SK-N-SH (cell line): ENCODE data around the gene LRRC8C. TPM values are rescaled to one million over a fixed set of nuclear protein-coding genes. Genes with fewer than 3 reads are reported as not detected.
"Not testable (repeated sequence)": the region's sequence is repeated elsewhere in the genome, so short reads cannot be mapped to it uniquely, and the experiment has no call there.

Experiments
- CTCF ChIA-PET: fragments of 300-600, 350-600 bp; formaldehyde crosslinking; extraction: SDS; loops from one replicate; lab custom pipeline; 2021; lab: Yijun Ruan, JAX
- POLR2A ChIA-PET: fragments of 350-600 bp; sonication (Branson Sonifier 250); formaldehyde crosslinking; extraction: SDS; loops from one replicate; lab custom pipeline; 2020; ENCODE audit warnings: antibody characterized with exemption, inconsistent platforms; lab: Yijun Ruan, JAX
- DNase-seq: peaks from one replicate; pipeline ENCODE4 v3.0.0; 2012
- H2AFZ ChIP-seq: fragments of 200-600 bp; sonication (generic); 2 replicates; pipeline ENCODE4 v1.8.1; 2016; ENCODE audit warnings: antibody characterized with exemption, mild to moderate bottlenecking, low read depth
- H3F3A ChIP-seq: fragments of 200-600 bp; sonication (generic); replicated peaks from 2 replicates; pipeline ENCODE3; 2016; ENCODE audit warnings: antibody characterized with exemption, mild to moderate bottlenecking; ENCODE audit not compliant: insufficient read depth
- H3K27ac ChIP-seq, 2 experiments: fragments of 200-500 bp in 1 of 2; fragments of 200-600 bp in 1 of 2; sonication (Bioruptor generic) in 1 of 2; sonication (generic), shearing (Covaris generic) in 1 of 2; 2 replicates each; pipeline versions ENCODE4 v1.5.1 to v1.6.1; 2014 to 2016; ENCODE audit warnings: low read depth in 2 of 2, inconsistent platforms in 1 of 2, low read length in 1 of 2, mild to moderate bottlenecking in 1 of 2, mixed read lengths in 1 of 2
- H3K27me3 ChIP-seq: fragments of 200-600 bp; sonication (generic), shearing (Covaris generic); 2 replicates; pipeline ENCODE4 v1.6.1; 2016; ENCODE audit warnings: mixed run types; ENCODE audit not compliant: insufficient read depth
- H3K36me3 ChIP-seq, 2 experiments: fragments of 200-500 bp in 1 of 2; fragments of 200-600 bp in 1 of 2; sonication (Bioruptor generic) in 1 of 2; sonication (generic) in 1 of 2; replicated peaks in 1 of 2; 2 replicates each; pipeline versions ENCODE3 to v1.5.1; 2014 to 2016; ENCODE audit warnings: low read length in 1 of 2, mild to moderate bottlenecking in 1 of 2; ENCODE audit not compliant: insufficient read depth in 2 of 2, control insufficient read depth in 1 of 2
- H3K4me1 ChIP-seq, 2 experiments: fragments of 200-500 bp in 1 of 2; fragments of 200-600 bp in 1 of 2; sonication (Bioruptor generic) in 1 of 2; sonication (generic), shearing (Covaris generic) in 1 of 2; 2 replicates each; pipeline versions ENCODE4 v1.5.1 to v1.6.1; 2014 to 2016; ENCODE audit warnings: low read depth in 1 of 2, low read length in 1 of 2, mixed run types in 1 of 2; ENCODE audit not compliant: insufficient read depth in 2 of 2, control insufficient read depth in 1 of 2
- H3K4me2 ChIP-seq: fragments of 200-600 bp; sonication (generic), shearing (Covaris generic); 2 replicates; pipeline ENCODE4 v1.6.1; 2017; ENCODE audit warnings: mixed run types
- H3K4me3 ChIP-seq, 2 experiments: fragments of 200-500 bp in 1 of 2; fragments of 200-600 bp in 1 of 2; sonication (Bioruptor generic) in 1 of 2; sonication (generic), shearing (Covaris generic) in 1 of 2; 2 replicates each; pipeline versions ENCODE4 v1.5.1 to v1.8.1; 2014 to 2016; ENCODE audit warnings: low read depth in 2 of 2, inconsistent platforms in 1 of 2, low read length in 1 of 2, mild to moderate bottlenecking in 1 of 2, mixed read lengths in 1 of 2, moderate library complexity in 1 of 2
- H3K79me2 ChIP-seq: fragments of 200-600 bp; sonication (generic); 2 replicates; pipeline ENCODE4 v1.8.1; 2017; ENCODE audit warnings: mild to moderate bottlenecking; ENCODE audit not compliant: insufficient read depth
- H3K9ac ChIP-seq: fragments of 200-600 bp; sonication (generic); 2 replicates; pipeline ENCODE4 v1.6.1; 2017; ENCODE audit warnings: mixed run types
- H3K9me2 ChIP-seq: fragments of 200-600 bp; sonication (generic); 2 replicates; pipeline ENCODE4 v1.6.1; 2017; ENCODE audit warnings: mixed run types
- H3K9me3 ChIP-seq: fragments of 200-600 bp; sonication (generic); 2 replicates; pipeline ENCODE4 v1.6.1; 2017; ENCODE audit warnings: mixed run types, mild to moderate bottlenecking, moderate library complexity
- H4K20me1 ChIP-seq: fragments of 200-600 bp; sonication (generic); 2 replicates; pipeline ENCODE4 v1.6.1; 2017; ENCODE audit warnings: mild to moderate bottlenecking, mixed run types; ENCODE audit not compliant: insufficient read depth
- FOSL2 ChIP-seq: IDR thresholded peaks from 2 replicates; pipeline ENCODE4 v1.4.0; 2012; ENCODE audit warnings: low read depth, mild to moderate bottlenecking, moderate library complexity, borderline replicate concordance
- FOXJ3 ChIP-seq: sonication (generic); formaldehyde crosslinking; IDR thresholded peaks from 2 replicates; pipeline ENCODE4 v1.5.1; 2020; ENCODE audit warnings: mild to moderate bottlenecking, missing genetic modification reagents
- FOXM1 ChIP-seq: IDR thresholded peaks from 2 replicates; pipeline ENCODE4 v1.4.0; 2012; ENCODE audit warnings: low read depth, mild to moderate bottlenecking
- GATA2 ChIP-seq: sonication (generic); formaldehyde crosslinking; IDR thresholded peaks from 2 replicates; pipeline ENCODE4 v1.5.0; 2020; ENCODE audit warnings: mild to moderate bottlenecking, missing genetic modification reagents
- MXI1 ChIP-seq: IDR thresholded peaks from 2 replicates; pipeline ENCODE4 v1.6.1; 2012; ENCODE audit warnings: mild to moderate bottlenecking, low read depth, low read length, improper control_type of control experiment
- NFIC ChIP-seq: IDR thresholded peaks from 2 replicates; pipeline ENCODE4 v1.4.0; 2012; ENCODE audit warnings: borderline replicate concordance
- NRF1 ChIP-seq: IDR thresholded peaks from 2 replicates; pipeline ENCODE4 v1.6.1; 2012; ENCODE audit warnings: low read depth, mild to moderate bottlenecking, low read length
- POLR2AphosphoS5 ChIP-seq: IDR thresholded peaks from 2 replicates; pipeline ENCODE4 v1.6.1; 2012; ENCODE audit warnings: low read depth, low read length
- RAD21 ChIP-seq: IDR thresholded peaks from 2 replicates; pipeline ENCODE4 v1.6.1; 2012; ENCODE audit warnings: mild to moderate bottlenecking, low read length
- RXRA ChIP-seq: IDR thresholded peaks from 2 replicates; pipeline ENCODE4 v1.4.0; 2012; ENCODE audit warnings: low read depth, mild to moderate bottlenecking, borderline replicate concordance
- SIN3A ChIP-seq: IDR thresholded peaks from 2 replicates; pipeline ENCODE4 v1.6.1; 2012; ENCODE audit warnings: low read depth, mild to moderate bottlenecking, low read length, moderate library complexity, borderline replicate concordance
- SMC3 ChIP-seq: IDR thresholded peaks from 2 replicates; pipeline ENCODE4 v1.6.1; 2012; ENCODE audit warnings: low read depth, low read length, improper control_type of control experiment
- TAF1 ChIP-seq: IDR thresholded peaks from 2 replicates; pipeline ENCODE4 v1.6.1; 2012; ENCODE audit warnings: low read depth, mild to moderate bottlenecking, low read length, moderate library complexity, borderline replicate concordance
- TEAD4 ChIP-seq: IDR thresholded peaks from 2 replicates; pipeline ENCODE4 v1.4.0; 2012; ENCODE audit warnings: mild to moderate bottlenecking, borderline replicate concordance; ENCODE audit not compliant: insufficient read depth
- YY1 ChIP-seq: IDR thresholded peaks from 2 replicates; pipeline ENCODE4 v1.4.0; 2012; ENCODE audit warnings: low read depth, mild to moderate bottlenecking
- WGBS: methylation state at CpG from one replicate; pipeline ENCODE4 v1.1.6; 2017; ENCODE audit warnings: low lambda C conversion rate; 5-methylcytosine and 5-hydroxymethylcytosine counted together
- polyA plus RNA-seq, 3 experiments: library from polyadenylated mRNA; depleted of rRNA; stranded (reverse); fragments of >200 nt; gene quantifications; 2 replicates each; pipeline ENCODE4 v1.2.3, GENCODE V29; 2012
- TF ChIP-seq, protein P1 (sequence below): fragments of 150-350 bp; IDR thresholded peaks from 2 replicates; pipeline ENCODE4 v1.6.1; 2016; ENCODE audit warnings: mild to moderate bottlenecking, low read depth, low read length
- TF ChIP-seq, protein P2 (sequence below): IDR thresholded peaks from 2 replicates; pipeline ENCODE4 v1.4.0; 2012; ENCODE audit warnings: low read depth
- TF ChIP-seq, protein P3 (sequence below): fragments of 200-600 bp; sonication (generic); IDR thresholded peaks from 2 replicates; pipeline ENCODE4 v1.6.1; 2017; ENCODE audit warnings: antibody characterized with exemption, mild to moderate bottlenecking, moderate library complexity

LRRC8C gene
- polyA plus RNA-seq, 1 of the 3 experiments (the other 2 are of a cell fraction) = 4.2 TPM

DNA sequence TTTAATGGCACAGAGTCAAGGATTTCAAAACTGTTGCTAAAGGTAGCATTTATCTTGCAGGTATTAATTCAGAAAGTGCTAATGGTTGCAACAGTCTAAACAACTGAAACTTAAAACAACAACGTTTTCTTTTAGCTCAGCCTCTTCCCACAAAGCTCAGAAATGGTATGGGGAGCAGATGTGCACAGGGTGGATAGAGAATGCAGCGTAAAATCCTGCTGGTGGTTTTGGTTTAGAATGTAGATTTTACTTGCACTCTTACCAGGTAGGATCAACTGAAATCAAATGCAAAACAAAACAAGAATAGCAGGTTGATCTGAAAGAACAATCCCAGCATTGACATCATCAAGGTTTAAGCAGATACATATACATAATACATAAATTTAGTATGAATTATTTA lies 3.8 kb upstream of the LRRC8C start:
- ChIA-PET POLR2A (no interaction called here), CTCF (interaction anchor here (0.9 to 15.3 kb wide), 3 partner anchors 30 to 175 kb away, joined by 3 to 265 read pairs (median 5); no protein-coding TSS in a partner anchor)
- Histone ChIP-seq H3K27me3 (no peaks in the 10 kb centered on the region), H2AFZ (no peak overlapping the region), H3K9ac (no peak overlapping the region), H3K36me3 (no peaks in the 10 kb centered on the region), H3K9me3 (no peaks in the 10 kb centered on the region), H3K4me2 (no peak overlapping the region), H4K20me1 (no peaks in the 10 kb centered on the region), H3K79me2 (peaks cover 11% of the 10 kb centered on the region), H3K4me3 (no peak overlapping the region), H3F3A (no peaks in the 10 kb centered on the region), H3K4me1 (peaks cover 0 to 6% of the 10 kb centered on the region in 2 experiments; a peak in 3 of 4 replicates), H3K27ac (no peak overlapping the region), H3K9me2 (no peaks in the 10 kb centered on the region)
- no peak for DNase-seq
- 90% methylated on average over 2 of the region's 2 CpGs for WGBS
- TF ChIP-seq YY1 = no peak
- no peak for TF ChIP-seq SMC3
- no peak for TF ChIP-seq GATA2 (CRISPR knock-in tag)
- TF ChIP-seq TEAD4 = no peak
- no peak for TF ChIP-seq MXI1
- no peak for TF ChIP-seq FOSL2
- no peak for TF ChIP-seq RAD21
- no peak for TF ChIP-seq TAF1
- TF ChIP-seq FOXM1 = no peak
- TF ChIP-seq NFIC = no peak
- TF ChIP-seq FOXJ3 = no peak
- TF ChIP-seq, protein P1, sequence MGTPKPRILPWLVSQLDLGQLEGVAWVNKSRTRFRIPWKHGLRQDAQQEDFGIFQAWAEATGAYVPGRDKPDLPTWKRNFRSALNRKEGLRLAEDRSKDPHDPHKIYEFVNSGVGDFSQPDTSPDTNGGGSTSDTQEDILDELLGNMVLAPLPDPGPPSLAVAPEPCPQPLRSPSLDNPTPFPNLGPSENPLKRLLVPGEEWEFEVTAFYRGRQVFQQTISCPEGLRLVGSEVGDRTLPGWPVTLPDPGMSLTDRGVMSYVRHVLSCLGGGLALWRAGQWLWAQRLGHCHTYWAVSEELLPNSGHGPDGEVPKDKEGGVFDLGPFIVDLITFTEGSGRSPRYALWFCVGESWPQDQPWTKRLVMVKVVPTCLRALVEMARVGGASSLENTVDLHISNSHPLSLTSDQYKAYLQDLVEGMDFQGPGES = no peak
- no peak for TF ChIP-seq POLR2AphosphoS5
- TF ChIP-seq, protein P2, sequence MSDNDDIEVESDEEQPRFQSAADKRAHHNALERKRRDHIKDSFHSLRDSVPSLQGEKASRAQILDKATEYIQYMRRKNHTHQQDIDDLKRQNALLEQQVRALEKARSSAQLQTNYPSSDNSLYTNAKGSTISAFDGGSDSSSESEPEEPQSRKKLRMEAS = no peak
- no peak for TF ChIP-seq SIN3A
- TF ChIP-seq, protein P3, sequence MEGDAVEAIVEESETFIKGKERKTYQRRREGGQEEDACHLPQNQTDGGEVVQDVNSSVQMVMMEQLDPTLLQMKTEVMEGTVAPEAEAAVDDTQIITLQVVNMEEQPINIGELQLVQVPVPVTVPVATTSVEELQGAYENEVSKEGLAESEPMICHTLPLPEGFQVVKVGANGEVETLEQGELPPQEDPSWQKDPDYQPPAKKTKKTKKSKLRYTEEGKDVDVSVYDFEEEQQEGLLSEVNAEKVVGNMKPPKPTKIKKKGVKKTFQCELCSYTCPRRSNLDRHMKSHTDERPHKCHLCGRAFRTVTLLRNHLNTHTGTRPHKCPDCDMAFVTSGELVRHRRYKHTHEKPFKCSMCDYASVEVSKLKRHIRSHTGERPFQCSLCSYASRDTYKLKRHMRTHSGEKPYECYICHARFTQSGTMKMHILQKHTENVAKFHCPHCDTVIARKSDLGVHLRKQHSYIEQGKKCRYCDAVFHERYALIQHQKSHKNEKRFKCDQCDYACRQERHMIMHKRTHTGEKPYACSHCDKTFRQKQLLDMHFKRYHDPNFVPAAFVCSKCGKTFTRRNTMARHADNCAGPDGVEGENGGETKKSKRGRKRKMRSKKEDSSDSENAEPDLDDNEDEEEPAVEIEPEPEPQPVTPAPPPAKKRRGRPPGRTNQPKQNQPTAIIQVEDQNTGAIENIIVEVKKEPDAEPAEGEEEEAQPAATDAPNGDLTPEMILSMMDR = no peak
- TF ChIP-seq RXRA = no peak
- TF ChIP-seq NRF1 = no peak

DNA sequence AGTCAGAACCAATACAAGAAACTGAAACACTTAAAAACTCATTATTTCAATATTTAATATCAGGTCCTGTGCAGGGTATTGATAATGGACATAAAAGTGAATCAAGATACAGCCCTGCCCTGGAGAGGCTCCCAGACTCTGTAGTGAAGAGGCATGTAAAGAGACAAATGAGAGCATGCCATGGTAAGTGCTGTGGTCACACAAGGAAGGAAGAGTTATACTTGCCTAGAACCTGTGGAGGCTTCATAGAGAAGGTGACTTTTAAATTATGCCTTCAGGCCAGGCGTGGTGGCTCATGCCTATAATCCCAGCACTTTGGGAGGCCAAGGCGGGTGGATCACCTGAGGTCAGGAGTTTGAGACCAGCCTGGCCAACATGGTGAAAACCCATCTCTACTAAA lies 3.3 kb upstream of the LRRC8C start:
- H3K4me1 ChIP-seq, H3K9me3 ChIP-seq, H3K9ac ChIP-seq, DNase-seq, H4K20me1 ChIP-seq, H3K4me2 ChIP-seq, POLR2A ChIA-PET, H3K27ac ChIP-seq, H3K27me3 ChIP-seq, H3K4me3 ChIP-seq, H2AFZ ChIP-seq, H3K36me3 ChIP-seq, H3K9me2 ChIP-seq, H3F3A ChIP-seq: not testable (repeated sequence)
- CTCF ChIA-PET = interaction anchor here (1.3 to 15.3 kb wide), 3 partner anchors 13 to 175 kb away, joined by 5 to 265 read pairs (median 7); no protein-coding TSS in a partner anchor
- H3K79me2 ChIP-seq = peaks cover 15% of the 10 kb centered on the region
- 95% methylated on average over 2 of the region's 2 CpGs for WGBS
